OCI-LY3 (cell line): ENCODE results near the gene TNC.

ENCODE experiments used
- H2AFZ ChIP-seq: fragments of 200-600, 300-600 bp; shearing (Covaris generic); 2 replicates; pipeline ENCODE4 v1.6.0; 2014; ENCODE audit warnings: antibody characterized with exemption, low read depth, low read length
- H3K27ac ChIP-seq: fragments of 200-600, 300-600 bp; sonication (generic); 2 replicates; pipeline ENCODE4 v1.5.1; 2014; ENCODE audit warnings: mild to moderate bottlenecking, low read length, moderate library complexity, mixed read lengths
- H3K27me3 ChIP-seq: fragments of 200-600, 300-600 bp; sonication (generic); 2 replicates; pipeline ENCODE4 v1.6.1; 2014; ENCODE audit warnings: low read depth, low read length, mixed read lengths
- H3K36me3 ChIP-seq: fragments of 200-600, 300-600 bp; sonication (generic); replicated peaks from 2 replicates; pipeline ENCODE3; 2014; ENCODE audit warnings: low read depth, low read length, mixed read lengths
- H3K4me1 ChIP-seq: fragments of 300-600, 200-600 bp; sonication (generic); 2 replicates; pipeline ENCODE4 v1.6.1; 2014; ENCODE audit warnings: low read length, mixed read lengths
- H3K4me2 ChIP-seq: fragments of 200-600, 300-600 bp; sonication (generic); 2 replicates; pipeline ENCODE4 v1.6.1; 2014; ENCODE audit warnings: low read length, mixed read lengths
- H3K4me3 ChIP-seq: fragments of 300-600, 200-600 bp; sonication (generic); 2 replicates; pipeline ENCODE4 v1.5.1; 2014; ENCODE audit warnings: antibody characterized with exemption, mild to moderate bottlenecking, low read length, moderate library complexity
- H3K79me2 ChIP-seq: fragments of 300-600, 200-600 bp; shearing (Covaris generic); 2 replicates; pipeline ENCODE4 v1.6.1; 2014; ENCODE audit warnings: mild to moderate bottlenecking, low read length, mixed read lengths
- H3K9ac ChIP-seq: fragments of 300-600, 200-600 bp; shearing (Covaris generic); 2 replicates; pipeline ENCODE4 v1.6.0; 2014; ENCODE audit warnings: mild to moderate bottlenecking, low read length, moderate library complexity
- H3K9me3 ChIP-seq: fragments of 200-600, 300-600 bp; shearing (Covaris generic); 2 replicates; pipeline ENCODE4 v1.6.1; 2014; ENCODE audit warnings: low read length, mixed read lengths; ENCODE audit not compliant: insufficient read depth
- H4K20me1 ChIP-seq: fragments of 200-600, 300-600 bp; sonication (generic); 2 replicates; pipeline ENCODE4 v1.6.1; 2016; ENCODE audit warnings: low read length, mixed read lengths; ENCODE audit not compliant: insufficient read depth
- CTCF ChIP-seq: fragments of 200-600, 300-600 bp; sonication (generic); IDR thresholded peaks from 2 replicates; pipeline ENCODE4 v1.5.1; 2014; ENCODE audit warnings: antibody characterized with exemption, low read length, low read depth
- EZH2phosphoT487 ChIP-seq: fragments of 200-600 bp; shearing (Covaris generic); IDR thresholded peaks from 2 replicates; pipeline ENCODE4 v1.6.1; 2018; ENCODE audit warnings: antibody characterized with exemption, mixed run types, low read depth

The TNC gene

DNA sequence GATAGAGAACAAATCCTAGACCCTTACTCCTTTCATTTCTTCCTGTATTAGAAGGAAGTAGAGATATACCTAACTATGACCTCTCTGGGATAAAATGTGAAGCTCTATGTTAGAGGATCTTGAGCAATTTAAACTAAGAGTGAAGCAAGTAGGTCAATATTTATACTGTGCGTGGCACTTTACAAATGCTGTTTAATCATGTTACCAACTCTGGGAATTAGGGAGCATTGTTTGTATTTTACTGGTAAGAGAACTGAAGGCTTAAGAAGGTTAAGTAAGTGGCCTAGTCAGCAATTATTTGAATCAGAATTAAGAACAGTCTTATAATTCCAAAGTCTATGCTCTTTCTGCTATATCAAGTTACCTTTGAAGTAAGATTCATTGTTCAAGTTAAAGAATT, 12.0 kb downstream of the TNC start:
- Histone ChIP-seq H3K4me3 (no peak overlapping the region), H3K27ac (no peak overlapping the region), H3K27me3 (peaks cover 14% of the 10 kb centered on the region; the same call in 1 of the 2 replicates), H3K9ac (no peak overlapping the region), H3K36me3 (no peaks in the 10 kb centered on the region), H3K79me2 (no peaks in the 10 kb centered on the region), H3K4me1 (no peaks in the 10 kb centered on the region), H3K4me2 (no peak overlapping the region), H3K9me3 (no peaks in the 10 kb centered on the region), H4K20me1 (no peaks in the 10 kb centered on the region), H2AFZ (no peak overlapping the region)
- TF ChIP-seq EZH2phosphoT487 = no peak
- TF ChIP-seq CTCF = no peak

DNA sequence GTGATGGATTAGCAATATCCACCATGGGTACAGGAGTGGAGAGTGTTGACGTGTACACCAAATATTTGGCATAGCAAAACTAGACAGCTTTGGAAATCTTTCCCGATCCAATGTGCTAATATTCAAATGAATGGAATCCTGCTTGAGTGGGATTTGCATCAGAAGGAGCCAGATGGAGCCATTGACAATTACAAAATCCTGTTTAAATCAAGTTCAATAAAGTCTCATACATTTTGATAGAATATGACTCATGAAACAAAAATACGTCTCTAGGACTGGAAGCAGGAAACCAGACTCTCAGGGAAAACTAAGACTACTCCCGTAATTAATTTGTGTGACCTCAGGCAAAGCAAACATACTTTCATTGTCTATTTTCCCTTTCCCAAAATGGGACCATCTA, 13.0 kb downstream of the TNC start:
- no peaks in the 10 kb centered on the region for H3K36me3 ChIP-seq
- no peak overlapping the region for H3K4me2 ChIP-seq
- no peak overlapping the region for H3K4me3 ChIP-seq
- TF ChIP-seq CTCF (no peak), EZH2phosphoT487 (no peak)
- H2AFZ ChIP-seq = no peak overlapping the region
- no peak overlapping the region for H3K27ac ChIP-seq
- no peaks in the 10 kb centered on the region for H3K4me1 ChIP-seq
- no peaks in the 10 kb centered on the region for H4K20me1 ChIP-seq
- H3K27me3 ChIP-seq = peaks cover 14% of the 10 kb centered on the region; the same call in 1 of the 2 replicates
- no peaks in the 10 kb centered on the region for H3K9me3 ChIP-seq
- H3K9ac ChIP-seq = no peak overlapping the region
- no peaks in the 10 kb centered on the region for H3K79me2 ChIP-seq

DNA sequence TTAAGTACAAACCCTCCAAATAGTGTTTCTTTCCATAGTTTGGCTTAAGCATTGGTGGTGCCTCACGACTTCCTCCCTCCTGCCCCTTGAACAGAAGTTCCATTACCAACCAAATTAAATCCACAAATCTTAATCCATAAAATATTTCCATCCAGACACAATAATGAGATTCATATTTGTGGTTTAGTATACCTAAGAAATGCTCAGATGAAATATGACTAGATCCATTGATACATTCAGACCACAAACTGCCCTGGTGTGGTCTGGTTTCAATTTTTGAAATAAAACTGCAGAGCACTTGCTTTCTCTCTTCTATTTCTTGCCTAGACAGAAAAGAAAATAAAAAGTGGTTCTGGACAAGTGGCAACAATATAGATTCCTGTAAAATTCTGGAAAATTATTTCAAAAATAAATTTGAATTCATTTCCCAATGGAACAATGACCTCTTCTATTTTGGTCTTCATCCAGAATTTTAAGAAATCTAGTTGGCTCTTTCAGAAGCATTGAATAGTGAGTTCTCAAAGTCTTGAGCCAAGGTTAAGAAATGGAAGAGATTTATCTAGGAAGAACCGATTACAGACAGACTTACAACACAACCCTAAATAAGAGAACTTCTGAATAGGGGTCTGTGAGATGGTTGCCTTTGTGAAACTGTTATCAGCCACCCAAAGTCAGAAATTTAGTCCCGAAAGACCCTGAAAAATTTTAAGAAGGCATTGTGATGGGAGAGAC, 14.0 kb downstream of the TNC start:
- H2AFZ ChIP-seq = no peak overlapping the region
- H3K27me3 ChIP-seq = peaks cover 8% of the 10 kb centered on the region; the same call in 1 of the 2 replicates
- no peaks in the 10 kb centered on the region for H3K79me2 ChIP-seq
- H3K4me1 ChIP-seq = no peaks in the 10 kb centered on the region
- H4K20me1 ChIP-seq = no peaks in the 10 kb centered on the region
- TF ChIP-seq CTCF (no peak), EZH2phosphoT487 (no peak)
- no peaks in the 10 kb centered on the region for H3K36me3 ChIP-seq
- H3K9me3 ChIP-seq = no peaks in the 10 kb centered on the region
- H3K27ac ChIP-seq = no peak overlapping the region
- H3K9ac ChIP-seq = no peak overlapping the region
- no peak overlapping the region for H3K4me3 ChIP-seq
- no peak overlapping the region for H3K4me2 ChIP-seq

DNA sequence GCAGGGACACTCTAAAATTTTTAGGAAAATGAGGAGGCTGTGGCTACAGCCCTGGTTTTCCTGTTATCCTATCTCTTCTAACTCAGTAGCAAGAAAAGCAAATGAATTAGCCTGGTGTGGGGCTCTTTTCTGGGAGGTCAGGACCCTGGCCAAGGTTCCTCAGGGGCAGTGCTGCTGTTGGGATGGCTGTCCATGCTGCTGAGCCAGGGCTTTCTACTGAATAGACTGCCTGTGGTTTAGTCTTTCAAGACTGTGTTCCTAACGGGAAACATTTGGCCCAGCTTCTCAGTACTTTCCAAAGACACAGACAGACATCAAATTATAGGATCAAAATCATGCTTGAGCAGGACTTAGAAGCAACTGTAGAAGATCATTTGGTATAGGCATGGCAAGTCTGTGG, 18.1 kb downstream of the TNC start:
- no peak overlapping the region for H3K4me3 ChIP-seq
- no peak overlapping the region for H2AFZ ChIP-seq
- no peak overlapping the region for H3K4me2 ChIP-seq
- peaks cover 8% of the 10 kb centered on the region; the same call in 1 of the 2 replicates for H3K27me3 ChIP-seq
- no peaks in the 10 kb centered on the region for H3K4me1 ChIP-seq
- no peaks in the 10 kb centered on the region for H3K9me3 ChIP-seq
- H3K79me2 ChIP-seq = no peaks in the 10 kb centered on the region
- H3K36me3 ChIP-seq = no peaks in the 10 kb centered on the region
- TF ChIP-seq EZH2phosphoT487 (no peak), CTCF (no peak)
- no peaks in the 10 kb centered on the region for H4K20me1 ChIP-seq
- no peak overlapping the region for H3K27ac ChIP-seq
- H3K9ac ChIP-seq = no peak overlapping the region
